EH (cell line): ENCODE results near the gene VWA5A.
A peak's percentile ranks its signal among the peaks of the same experiment; 100 is the strongest.
"Not testable (repeated sequence)": the region's sequence is repeated elsewhere in the genome, so short reads cannot be mapped to it uniquely, and the experiment has no call there.

ENCODE experiments used
- DNase-seq: peaks from one replicate; pipeline ENCODE4 v3.0.0-alpha.2; 2015; ENCODE audit warnings: low read depth

The VWA5A gene

DNA sequence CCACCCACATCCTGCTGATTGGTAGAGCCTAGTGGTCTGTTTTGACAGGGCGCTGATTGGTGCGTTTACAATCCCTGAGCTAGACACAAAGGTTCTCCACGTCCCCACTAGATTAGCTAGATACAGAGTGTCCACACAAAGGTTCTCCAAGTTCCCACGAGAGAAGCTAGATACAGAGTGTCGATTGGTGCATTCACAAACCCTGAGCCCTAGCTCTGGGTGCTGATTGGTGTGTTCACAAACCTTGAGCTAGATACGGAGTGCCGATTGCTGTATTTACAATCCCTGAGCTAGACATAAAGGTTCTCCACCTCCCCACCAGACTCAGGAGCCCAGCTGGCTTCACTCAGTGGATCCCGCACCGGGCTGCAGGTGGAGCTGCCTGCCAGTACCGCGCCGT is 55.1 kb downstream of the VWA5A start:
- DNase-seq = not testable (repeated sequence)

- DNase-seq = no peak
These were observed 55.7 kb downstream of the VWA5A start for GRCh38 chr11:124170801-124171586.

- DNase-seq = no peak
These were observed 56.9 kb downstream of the VWA5A start for GRCh38 chr11:124172101-124172500.

DNA sequence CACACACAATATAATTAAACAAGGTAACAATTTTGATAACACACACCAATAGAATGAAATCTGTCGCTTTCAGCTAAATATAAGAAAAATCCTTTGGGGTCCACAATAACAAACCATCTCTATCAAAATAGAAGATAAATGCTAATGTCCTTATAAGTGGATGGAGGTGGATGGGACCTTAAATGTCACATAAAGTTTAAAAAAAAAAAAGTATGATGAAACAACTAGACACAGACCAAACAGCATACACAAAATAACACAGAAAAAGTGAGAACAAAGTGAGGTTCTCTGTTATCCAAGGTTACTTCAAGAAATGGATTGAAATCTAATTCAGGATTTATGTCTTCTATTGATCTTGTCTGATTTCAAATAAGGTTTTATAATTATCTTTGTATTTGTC is 57.3 kb downstream of the VWA5A start:
- DNase-seq = no peak

- peak; percentile 19 for DNase-seq
These were observed 58.8 kb downstream of the VWA5A start for GRCh38 chr11:124174001-124174583.

GRCh38 chr11:124176925-124177715 is 61.9 kb downstream of the VWA5A start:
- DNase-seq = no peak

GRCh38 chr11:124179310-124179709 is 64.1 kb downstream of the VWA5A start:
- DNase-seq = peak; percentile 1

GRCh38 chr11:124183068-124183467 is 67.8 kb downstream of the VWA5A start, which contains the start of gene OR10D3:
Gene OR10D3, plus strand, starts transcription at chr11:124183345. Its CDS starts 1,925 bp downstream, at chr11:124185270.
- DNase-seq = no peak

- DNase-seq = no peak
These were observed 75.3 kb downstream of the VWA5A start for GRCh38 chr11:124190298-124191139.

DNA sequence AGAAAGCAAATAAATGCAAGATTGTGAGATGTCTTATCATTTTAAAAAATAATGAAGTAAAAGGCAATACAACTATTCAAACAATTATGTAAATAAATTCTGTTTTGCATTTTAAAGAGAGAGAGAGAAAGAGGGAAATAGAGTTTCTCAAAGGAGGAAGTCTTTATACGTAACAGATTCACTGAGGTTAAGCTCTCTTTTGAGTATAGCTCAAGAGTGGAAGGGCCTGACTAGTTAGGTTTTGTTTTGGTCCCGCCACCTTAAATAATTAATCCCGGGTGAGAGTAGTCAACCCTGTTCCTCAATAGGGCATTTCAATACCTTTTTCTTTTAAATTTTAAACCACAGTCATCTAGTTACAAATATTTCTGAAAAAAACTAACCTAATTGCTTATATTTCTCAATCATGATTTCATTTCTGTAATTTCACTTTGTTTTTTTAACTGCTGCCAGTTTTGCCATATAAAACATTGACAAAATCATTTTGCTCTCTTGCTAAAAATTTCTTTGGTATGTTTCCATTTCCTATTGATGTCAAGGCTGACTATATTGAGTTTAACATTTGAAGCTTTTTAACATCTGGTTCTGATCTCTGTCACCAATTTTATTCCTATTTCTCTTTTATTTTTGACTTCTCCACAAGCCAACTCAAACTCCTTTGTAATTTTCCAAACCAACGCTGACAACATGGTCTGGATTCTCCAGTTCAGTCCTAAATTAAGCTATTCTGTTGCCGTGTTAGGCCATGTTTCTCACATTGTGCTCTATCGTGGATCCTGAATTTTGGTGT is 78.2 kb downstream of the VWA5A start:
- no peak for DNase-seq

DNA sequence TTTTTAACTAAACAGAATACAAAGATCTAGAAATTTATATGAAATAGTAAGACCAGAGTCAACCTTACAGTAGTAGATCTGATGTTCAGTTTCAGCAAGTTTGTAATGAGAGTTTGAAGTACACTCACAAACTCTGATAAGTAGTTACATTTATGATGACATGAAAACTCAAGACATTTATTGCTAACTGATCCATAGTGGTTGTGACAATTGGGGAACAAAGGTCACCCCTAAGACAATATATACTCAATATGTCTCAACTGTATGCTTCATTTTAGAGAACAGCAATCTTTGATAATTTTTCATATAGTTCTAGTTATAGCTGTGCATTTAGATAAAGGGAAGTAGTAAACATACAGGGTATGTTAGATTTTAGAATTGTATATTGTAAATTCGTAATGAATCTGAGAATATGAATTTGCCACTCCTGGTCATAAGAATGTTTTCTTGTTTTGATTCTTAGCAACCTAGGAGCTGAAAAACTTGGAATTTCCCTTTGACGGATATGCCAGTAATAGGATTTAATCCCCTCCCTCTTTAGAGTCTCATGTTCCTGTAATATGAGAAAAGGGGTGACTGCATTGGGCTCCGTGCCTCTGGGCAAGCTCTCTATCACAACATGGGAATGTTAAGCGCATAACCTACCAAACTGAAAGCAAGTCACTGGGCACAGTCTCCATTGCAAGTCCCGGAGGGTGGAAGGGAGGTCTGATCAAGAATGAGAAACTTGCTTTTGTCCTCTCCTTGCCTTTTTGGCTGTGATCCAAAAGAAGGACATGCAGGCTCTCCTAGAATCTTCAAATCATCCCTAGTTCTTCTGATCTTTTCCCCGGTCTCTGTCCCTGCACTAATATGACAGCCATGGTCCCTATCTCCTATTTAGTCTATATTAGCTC is 79.3 kb downstream of the VWA5A start:
- no peak for DNase-seq

DNA sequence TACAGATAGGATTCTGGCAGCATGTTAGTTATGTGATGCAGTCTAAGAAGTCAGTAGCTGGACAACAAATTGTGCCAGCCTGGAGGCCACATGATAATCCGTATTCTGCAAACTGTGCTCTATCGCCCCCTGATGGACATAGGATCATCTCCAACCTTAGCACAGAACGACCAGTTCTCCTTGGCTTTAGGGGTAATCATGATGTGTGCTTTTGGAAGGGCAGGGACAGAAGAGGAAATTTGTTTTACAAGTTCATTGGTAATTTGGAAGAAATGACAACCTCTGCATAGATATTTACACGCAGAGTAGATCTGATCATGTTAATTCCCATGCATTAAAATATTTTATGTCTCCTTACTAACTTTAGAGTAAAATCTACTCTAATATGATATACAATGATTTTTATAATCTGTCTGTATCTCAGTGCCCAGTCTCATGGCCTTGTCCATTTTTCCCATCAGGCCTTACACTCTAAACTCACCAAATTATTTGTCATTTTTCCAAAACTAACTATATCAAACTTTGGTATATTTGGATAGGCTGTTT is 80.0 kb downstream of the VWA5A start:
- peak; percentile 52 for DNase-seq
